MCF 10A (cell line): ENCODE measurements around the gene PPARD. TPM values are rescaled to one million over a fixed set of nuclear protein-coding genes. Genes with fewer than 3 reads are reported as not detected.

Source experiments
- BruUV-seq: library from RNA; stranded (reverse); fragments of 400-500 nt; replicated peaks from 2 replicates; lab custom pipeline; 2021; lab: Mats Ljungman, UMichigan
- CTCF ChIA-PET: fragments of 300-600 bp; sonication (Branson Sonifier 250); formaldehyde crosslinking; extraction: SDS; loops from one replicate; lab custom pipeline; 2021; ENCODE audit warnings: antibody characterized with exemption, inconsistent platforms; lab: Yijun Ruan, JAX
- POLR2A ChIA-PET: fragments of 300-600, 350-650 bp; sonication (Branson Sonifier 250); formaldehyde crosslinking; extraction: SDS; loops from one replicate; lab custom pipeline; 2020; ENCODE audit warnings: antibody characterized with exemption, inconsistent platforms; lab: Yijun Ruan, JAX
- DNase-seq: peaks from one replicate; pipeline ENCODE4 v3.0.0-alpha.2; 2018; ENCODE audit not compliant: unreplicated experiment
- H3K27ac Mint-ChIP-seq: one replicate; pipeline ENCODE4 v1.8.0; 2022; ENCODE audit warnings: mild to moderate bottlenecking, low read depth, mixed read lengths; ENCODE audit not compliant: unreplicated experiment
- H3K27me3 Mint-ChIP-seq: one replicate; pipeline ENCODE4 v1.8.0; 2022; ENCODE audit warnings: mixed read lengths; ENCODE audit not compliant: insufficient read depth, unreplicated experiment
- H3K36me3 Mint-ChIP-seq: one replicate; pipeline ENCODE4 v1.8.0; 2022; ENCODE audit warnings: mild to moderate bottlenecking, moderate library complexity, mixed read lengths; ENCODE audit not compliant: insufficient read depth, unreplicated experiment
- H3K4me1 Mint-ChIP-seq: one replicate; pipeline ENCODE4 v1.8.0; 2022; ENCODE audit warnings: mixed read lengths; ENCODE audit not compliant: insufficient read depth, unreplicated experiment
- H3K4me3 Mint-ChIP-seq: one replicate; pipeline ENCODE4 v1.8.0; 2022; ENCODE audit warnings: mild to moderate bottlenecking, moderate library complexity, mixed read lengths; ENCODE audit not compliant: unreplicated experiment
- H3K9me3 Mint-ChIP-seq: one replicate; pipeline ENCODE4 v1.8.0; 2022; ENCODE audit warnings: mixed read lengths; ENCODE audit not compliant: unreplicated experiment
- CTCF ChIP-seq: fragments of 200-600 bp; IDR thresholded peaks from one replicate; pipeline ENCODE4 v1.8.0; 2022; ENCODE audit warnings: antibody characterized with exemption, mild to moderate bottlenecking; ENCODE audit not compliant: unreplicated experiment
- intact Hi-C: fragments of 100-400 bp; cut with micrococcal nuclease; formaldehyde crosslinking; loops from 2 replicates; pipeline ENCODE4 v1.14.1; 2022
- total RNA-seq: library from RNA; stranded (reverse); gene quantifications from 2 replicates; pipeline ENCODE4 v1.2.3, GENCODE V29; 2022

Gene PPARD
- total RNA-seq, 1 experiment from 2014 or later = 13.8 TPM

DNA sequence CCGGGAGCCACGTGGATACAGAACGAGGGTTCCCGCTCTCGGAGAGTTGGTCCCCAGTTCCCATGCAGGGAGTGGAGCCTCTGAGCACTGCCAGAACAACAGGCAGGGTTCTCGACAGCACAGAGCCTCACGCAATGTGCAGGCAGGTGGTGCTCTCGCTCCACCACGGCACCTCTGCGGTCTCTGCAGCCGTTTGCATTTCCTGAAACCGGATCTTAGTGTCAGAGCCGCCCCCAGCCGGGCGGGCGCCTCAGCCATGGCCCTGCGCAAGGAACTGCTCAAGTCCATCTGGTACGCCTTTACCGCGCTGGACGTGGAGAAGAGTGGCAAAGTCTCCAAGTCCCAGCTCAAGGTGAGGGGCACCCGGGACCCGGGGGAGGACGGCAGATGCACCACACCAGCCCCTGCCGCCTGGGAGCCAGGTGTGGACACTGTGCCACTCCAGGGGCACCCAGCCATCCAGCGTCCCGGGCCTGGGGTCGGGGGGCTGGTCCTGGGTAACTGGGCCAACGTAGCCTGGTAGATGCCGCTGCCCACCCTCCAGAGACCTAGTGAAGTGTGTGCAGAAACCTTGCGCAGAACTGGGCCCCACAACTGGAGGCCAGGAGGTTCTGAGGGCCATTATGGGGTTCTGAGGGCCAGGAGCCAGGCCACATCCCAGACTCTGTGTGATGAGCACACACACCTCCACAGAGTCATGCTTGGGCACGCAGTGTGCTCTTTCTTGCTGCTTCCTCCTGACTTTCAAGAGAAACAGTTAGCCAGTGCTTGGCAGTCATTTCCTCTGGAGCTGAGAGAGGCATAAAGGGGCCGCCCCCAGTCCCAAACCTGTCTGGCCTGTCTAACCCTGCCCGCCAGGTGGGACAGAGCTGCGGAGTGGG lies 44.5 kb upstream of the PPARD start, which contains the start of gene DEF6:
DEF6 (plus strand) TSS at position 218 of the 881 bp plus-strand sequence; CDS start at position 257, 39 bp downstream.
- H3K4me3 Mint-ChIP-seq = peak within 1 kb of the TSS; percentile 69

DNA sequence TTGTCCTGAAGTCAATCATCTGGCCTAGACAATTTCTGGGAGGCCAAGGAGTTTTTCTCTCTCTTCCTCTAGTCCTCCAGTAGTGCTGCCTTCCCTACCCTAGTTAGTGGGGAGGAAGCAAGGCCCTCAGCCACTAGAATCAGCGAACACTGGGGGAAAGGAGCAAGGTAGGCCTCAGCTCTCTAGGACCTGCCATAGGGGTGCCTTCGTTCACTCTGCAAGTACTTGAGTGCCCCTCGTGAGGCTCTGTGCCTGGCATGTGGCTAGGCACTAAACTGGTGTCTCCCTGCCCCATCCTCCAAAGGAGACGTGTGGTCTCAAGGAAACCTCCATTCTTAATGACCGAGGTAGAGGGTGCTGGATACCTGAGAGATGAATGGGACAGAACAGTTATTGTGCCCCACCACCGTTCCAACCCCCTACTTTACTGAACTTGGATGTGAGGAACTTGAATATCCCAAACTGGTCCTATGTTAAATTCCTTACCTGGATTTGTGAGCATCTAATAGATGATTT lies 43.7 kb upstream of the PPARD start:
- Mint-ChIP-seq H3K4me3 (peak overlapping the region; percentile 69), H3K4me1 (peaks cover 22% of the 10 kb centered on the region), H3K27ac (peak overlapping the region; percentile 23), H3K9me3 (no peaks in the 10 kb centered on the region), H3K27me3 (no peaks in the 10 kb centered on the region), H3K36me3 (no peaks in the 10 kb centered on the region)
- BruUV-seq = no TSS peak
- POLR2A ChIA-PET = interaction anchor here (0.7 to 3.8 kb wide), 11 partner anchors 13 to 174 kb away, joined by 3 to 31 read pairs (median 3); partner anchors contain the start of genes FANCE, PPARD and RPL10A
- CTCF ChIA-PET = interaction anchor here (0.5 to 4.0 kb wide), 13 partner anchors 9 to 1066 kb away, joined by 3 to 40 read pairs (median 6); partner anchors contain the start of gene RPL10A
- no peak for DNase-seq
- intact Hi-C loops = loop anchor here (2.0 to 10.0 kb wide), 3 partner anchors 44 to 438 kb away; partner anchors contain the start of genes ARMC12 and PPARD
- no peak for TF ChIP-seq CTCF

More for the DNA sequence above, 44.5 kb upstream of the PPARD start, which contains the start of gene DEF6:
- TSS peak; percentile 19 for BruUV-seq
- Mint-ChIP-seq H3K27me3 (no peaks in the 10 kb centered on the region), H3K9me3 (no peaks in the 10 kb centered on the region), H3K27ac (peak within 1 kb of the TSS; percentile 23), H3K36me3 (no peaks in the 10 kb centered on the region), H3K4me1 (peaks cover 14% of the 10 kb centered on the region)
- peak; percentile 91 for DNase-seq
- ChIA-PET CTCF (interaction anchor here (0.6 to 4.0 kb wide), 22 partner anchors 9 to 693 kb away, joined by 3 to 40 read pairs (median 5); partner anchors contain the start of genes ARMC12, PPARD and RPL10A), POLR2A (interaction anchor here (0.7 to 3.8 kb wide), 11 partner anchors 14 to 175 kb away, joined by 3 to 31 read pairs (median 3); partner anchors contain the start of genes FANCE, PPARD and RPL10A)
- intact Hi-C loops = loop anchor here (1.0 to 10.0 kb wide), 6 partner anchors 29 to 439 kb away; partner anchors contain the start of genes ARMC12, PPARD and RPL10A
- TF ChIP-seq CTCF = peak; percentile 85

GRCh38 chr6:35299674-35300073 lies 42.7 kb upstream of the PPARD start:
- Mint-ChIP-seq H3K4me3 (no peak overlapping the region), H3K27ac (no peak overlapping the region), H3K27me3 (no peaks in the 10 kb centered on the region), H3K4me1 (peaks cover 30% of the 10 kb centered on the region), H3K36me3 (peaks cover 7% of the 10 kb centered on the region), H3K9me3 (no peaks in the 10 kb centered on the region)
- DNase-seq = no peak
- no peak for TF ChIP-seq CTCF
- intact Hi-C loops = loop anchor here (2.0 to 10.0 kb wide), 3 partner anchors 43 to 437 kb away; partner anchors contain the start of genes ARMC12 and PPARD
- POLR2A ChIA-PET = interaction anchor here (0.6 to 1.1 kb wide), 4 partner anchors 43 to 199 kb away, joined by 3 to 8 read pairs (median 4); partner anchors contain the start of gene PPARD
- BruUV-seq = no TSS peak
- CTCF ChIA-PET = interaction anchor here (0.7 to 1.1 kb wide), 3 partner anchors 275 to 740 kb away, joined by 3 read pairs; no protein-coding TSS in a partner anchor
